K562 (cell line): Measurements from ENCODE around the gene PRM3. TPM values are rescaled to one million over a fixed set of nuclear protein-coding genes. Genes with fewer than 3 reads are reported as not detected.

Source experiments
- BRF2 ChIP-seq: IDR thresholded peaks from 3 replicates; pipeline ENCODE4 v1.6.1; 2011; ENCODE audit warnings: borderline replicate concordance, mild to moderate bottlenecking; ENCODE audit not compliant: insufficient read length, insufficient read depth
- CBFA2T3 ChIP-seq: fragments of 450-650 bp; IDR thresholded peaks from 2 replicates; pipeline ENCODE4 v1.6.1; 2017
- FOS ChIP-seq: IDR thresholded peaks from 3 replicates; pipeline ENCODE4 v1.6.1; 2011; ENCODE audit not compliant: insufficient read length; ENCODE audit errors: extremely low read depth
- GATAD2A ChIP-seq: fragments of 450-650 bp; IDR thresholded peaks from 2 replicates; pipeline ENCODE4 v1.6.1; 2017
- KLF16 ChIP-seq: IDR thresholded peaks from 2 replicates; pipeline ENCODE4 v1.6.1; 2016; ENCODE audit warnings: antibody characterized with exemption
- MAZ ChIP-seq, 2 experiments: fragments of 450-650 bp in 1 of 2; sonication (generic) in 1 of 2; formaldehyde crosslinking; IDR thresholded peaks in 1 of 2; conservative IDR thresholded peaks in 1 of 2; 2 replicates each; pipeline versions ENCODE4 v1.4.0 to v1.5.0; 2020; ENCODE audit warnings: mild to moderate bottlenecking in 1 of 2, missing genetic modification reagents in 1 of 2
- MXI1 ChIP-seq: IDR thresholded peaks from 2 replicates; pipeline ENCODE4 v1.6.1; 2011; ENCODE audit warnings: low read depth, mild to moderate bottlenecking, improper control_type of control experiment, low read length
- NCOA6 ChIP-seq: fragments of 450-650 bp; IDR thresholded peaks from 2 replicates; pipeline ENCODE4 v1.6.1; 2017; ENCODE audit warnings: mild to moderate bottlenecking
- NCOR1 ChIP-seq: fragments of 450-650 bp; IDR thresholded peaks from 2 replicates; pipeline ENCODE4 v1.6.1; 2016; ENCODE audit warnings: mild to moderate bottlenecking, moderate library complexity
- NFE2 ChIP-seq: IDR thresholded peaks from 2 replicates; pipeline ENCODE4 v1.6.1; 2014; ENCODE audit warnings: antibody characterized with exemption, low read depth
- PHB ChIP-seq: fragments of 250-450 bp; sonication (Bioruptor Pico); IDR thresholded peaks from 2 replicates; pipeline ENCODE4 v1.5.0; 2021
- PRDM10 ChIP-seq: fragments of 450-650 bp; IDR thresholded peaks from 2 replicates; pipeline ENCODE4 v1.6.1; 2018; ENCODE audit not compliant: partially characterized antibody
- SAFB2 ChIP-seq: fragments of 200-400 bp; formaldehyde crosslinking; IDR thresholded peaks from 2 replicates; pipeline ENCODE4 v1.6.1; 2018; ENCODE audit warnings: borderline replicate concordance, low read length, low read depth, moderate library complexity; ENCODE audit not compliant: severe bottlenecking
- SIN3A ChIP-seq, 2 experiments: fragments of 150-350 bp in 1 of 2; IDR thresholded peaks; 2 replicates each; pipeline ENCODE4 v1.6.1; 2011 to 2016; ENCODE audit warnings: borderline replicate concordance in 2 of 2, low read depth in 2 of 2, low read length in 2 of 2, mild to moderate bottlenecking in 2 of 2, moderate library complexity in 2 of 2; ENCODE audit not compliant: control insufficient read depth in 1 of 2
- TFE3 ChIP-seq: fragments of 450-650 bp; formaldehyde crosslinking; IDR thresholded peaks from 2 replicates; pipeline ENCODE4 v1.4.0; 2020; ENCODE audit warnings: mild to moderate bottlenecking, mixed read lengths
- TRIM24 ChIP-seq, 2 experiments: fragments of 450-650 bp; IDR thresholded peaks; 2 replicates each; pipeline ENCODE4 v1.6.1; 2016
- ZBTB17 ChIP-seq: fragments of 450-650 bp; formaldehyde crosslinking; IDR thresholded peaks from 2 replicates; pipeline ENCODE4 v1.4.0; 2020; ENCODE audit warnings: mild to moderate bottlenecking
- ZBTB9 ChIP-seq: fragments of 450-650 bp; formaldehyde crosslinking; IDR thresholded peaks from 2 replicates; pipeline ENCODE4 v1.4.0; 2020; ENCODE audit warnings: mild to moderate bottlenecking, moderate library complexity
- ZNF408 ChIP-seq: fragments of 250-450 bp; sonication (Bioruptor Pico); IDR thresholded peaks from 2 replicates; pipeline ENCODE4 v1.4.0; 2020; ENCODE audit warnings: low read depth, mild to moderate bottlenecking, moderate library complexity
- ZNF668 ChIP-seq: fragments of 250-450 bp; sonication (Bioruptor Pico); IDR thresholded peaks from 2 replicates; pipeline ENCODE4 v1.8.0; 2022; ENCODE audit warnings: mild to moderate bottlenecking, inconsistent platforms
- polyA plus RNA-seq, 8 experiments: library from polyadenylated mRNA; depleted of rRNA in 4 of 8; stranded (reverse) in 5 of 8; unstranded in 3 of 8; fragments of >200 nt; fragmentation: Nextera tagmentation in 2 of 8; fragmentation: Illumina TruSeq in 1 of 8; extraction: Ambion mirVana in 2 of 8; extraction: Trizol in 1 of 8; gene quantifications; 2 replicates each; pipeline versions ENCODE4 v1.2.1 to v1.2.3, GENCODE V29; 2011 to 2014; ENCODE audit warnings: inconsistent platforms in 1 of 8, missing spikeins in 1 of 8
- total RNA-seq, 7 experiments: library from RNA; depleted of rRNA in 6 of 7; stranded (reverse); fragments of >200 nt in 6 of 7; fragmentation: Illumina TruSeq in 2 of 7; extraction: Trizol in 2 of 7; gene quantifications; 2 replicates each; pipeline versions ENCODE4 v1.2.1 to v1.2.3, GENCODE V29; 2011 to 2021; ENCODE audit warnings: low replicate concordance in 1 of 7

PRM3 gene
- total and polyA plus RNA-seq, 9 of the 15 experiments (the other 6 are each of a cell fraction or from before 2014, with no cell fraction given) = not detected

GRCh38 chr16:11297492-11298142 lies 24.2 kb upstream of the PRM3 start (continued):
- TF ChIP-seq FOS (no peak), GATAD2A (0 out of 2 replicates have a peak, but pooled peaks have one; percentile 8), PRDM10 (peak; percentile 32), BRF2 (no peak), ZNF408 (CRISPR knock-in tag) (no peak), MAZ (CRISPR knock-in tag; conservative IDR thresholded peaks at IDR 0.05 in 1 of 2, IDR thresholded peaks at IDR 0.05 in 1 of 2) (peak; percentile 41 to 78; a peak in 3 of 4 replicates), NCOA6 (no peak), NCOR1 (peak; percentile 84), NFE2 (no peak), ZBTB9 (CRISPR knock-in tag) (0 out of 2 replicates have a peak, but pooled peaks have one; percentile 57), ZBTB17 (CRISPR knock-in tag) (0 out of 2 replicates have a peak, but pooled peaks have one; percentile 48), KLF16 (peak; percentile 89), MXI1 (no peak), SIN3A (IDR thresholded peaks at IDR 0.05; ENCODE audit: borderline replicate concordance in 2 of 2, control insufficient read depth in 1 of 2, low read depth in 2 of 2, low read length in 2 of 2) (no peak), CBFA2T3 (peak; percentile 90), TRIM24 (IDR thresholded peaks at IDR 0.05) (peak; percentile 33 to 56; a peak in 1 of 4 replicates), TFE3 (CRISPR knock-in tag) (no peak), ZNF668 (no peak), SAFB2 (no peak), PHB (CRISPR knock-in tag) (no peak)
